Measurements from ENCODE around the gene ACVR1B. TPM values are rescaled to one million over a fixed set of nuclear protein-coding genes. Genes with fewer than 3 reads are reported as not detected.

The ACVR1B gene
- total RNA-seq, 2 donors from 2014 or later: 20.0 to 22.4 TPM

Other genes with a start within 250 kb of the ACVR1B start
- gene FIGNL2, start 103.0 kb upstream of the ACVR1B start, total RNA-seq: 1 to 10 TPM in 1 of 2 donors, under 1 TPM in 1; 0.60 to 1.0 TPM
- not detected for gene ANKRD33, start 63.6 kb upstream of the ACVR1B start, total RNA-seq
- 10 to 100 TPM; 74.4 to 95.7 TPM for gene ACVRL1, start 44.2 kb upstream of the ACVR1B start, total RNA-seq
- 10 to 100 TPM; 38.0 to 50.6 TPM for gene TAMALIN, start 55.2 kb downstream of the ACVR1B start, total RNA-seq
- gene NR4A1, start 99.7 kb downstream of the ACVR1B start, total RNA-seq: 100 to 1,000 TPM; 197 to 567 TPM
- gene ATG101, start 118.3 kb downstream of the ACVR1B start, total RNA-seq: 10 to 100 TPM; 26.4 to 30.8 TPM
- gene SMIM41, start 128.0 kb downstream of the ACVR1B start, total RNA-seq: under 1 TPM in 1 of 2 donors, not detected in 1; 0.19 TPM
- gene KRT80, start 240.3 kb downstream of the ACVR1B start, total RNA-seq: under 1 TPM; 0.19 to 0.48 TPM